Left colon (tissue), 2 donors: ENCODE data around the gene MISP. TPM values are rescaled to one million over a fixed set of nuclear protein-coding genes. Genes with fewer than 3 reads are reported as not detected.
A peak's percentile ranks its signal among the peaks of the same experiment; 100 is the strongest.

ENCODE experiments used
- ATAC-seq: fragments of 200-7000 bp; cut with Tn5 transposase; one replicate; pipeline ENCODE4 v1.9.1; 2020; ENCODE audit warnings: mild to moderate bottlenecking, moderate library complexity
- DNase-seq, 2 donors: peaks; one replicate each; pipeline ENCODE4 v3.0.0-alpha.2; 2020
- intact Hi-C, 2 donors: fragments of 100-400 bp; cut with DNase I in 1 of 2; cut with micrococcal nuclease in 1 of 2; formaldehyde crosslinking; loops; one replicate each; pipeline versions ENCODE4 v1.11.2 to v1.14.0; 2022; cut with DNase I, micrococcal nuclease
- microRNA-seq, 2 donors: library from miRNA; unstranded; fragments of <30 nt; microRNA quantifications; one replicate each; pipeline versions ENCODE4 v1.1.0 to v1.2.0, GENCODE V29; 2020
- total RNA-seq, 2 donors: library from RNA; stranded (reverse); fragmentation: NEBNext Ultra II Directional; extraction: Animal tissue kit (Norgen Biotek cat#: 25700); gene quantifications; one replicate each; pipeline ENCODE4 v1.2.1, GENCODE V29; 2021
- donor health status: DM: no; HTN: no; CAD: no.
- donor health status: DM: yes; HTN: yes; CAD: no.

MISP gene
- total RNA-seq, 2 donors from 2014 or later = 414 to 461 TPM

- ATAC-seq (peak; percentile 10), DNase-seq (no peak)
- intact Hi-C loops = no loop called here
Observed at GRCh38 chr19:813219-814151, 62.6 kb downstream of the MISP start.

Small RNA genes lying within 50 kb of the gene (microRNA-seq; reads per million reads assigned to microRNA genes)
- gene MIR3187 (5.3 to 13.6 reads per million in 2 donors), gene MIR4745 (0 to 8.2 reads per million in 2 donors)

Other genes with a start within 250 kb of the MISP start
- 10 to 100 TPM; 17.4 to 19.9 TPM for gene TPGS1, start 243.6 kb upstream of the MISP start, total RNA-seq
- gene CDC34, start 219.4 kb upstream of the MISP start, total RNA-seq = 10 to 100 TPM; 62.4 to 67.6 TPM
- gene GZMM, start 207.1 kb upstream of the MISP start, total RNA-seq = under 1 TPM in 1 of 2 donors, not detected in 1; 0.67 TPM
- 1,000 to 10,000 TPM in 1 of 2 donors, 100 to 1,000 TPM in 1; 751 to 1,370 TPM for gene BSG, start 178.5 kb upstream of the MISP start, total RNA-seq
- gene HCN2, start 161.2 kb upstream of the MISP start, total RNA-seq = under 1 TPM; 0.15 to 0.39 TPM
- 10 to 100 TPM; 52.7 to 64.6 TPM for gene POLRMT, start 117.6 kb upstream of the MISP start, total RNA-seq
- gene FGF22, start 111.2 kb upstream of the MISP start, total RNA-seq = not detected
- 10 to 100 TPM; 60.1 to 73.1 TPM for gene RNF126, start 87.9 kb upstream of the MISP start, total RNA-seq
- 1 to 10 TPM; 4.9 to 8.7 TPM for gene FSTL3, start 74.7 kb upstream of the MISP start, total RNA-seq
- not detected for gene PRSS57, start 55.7 kb upstream of the MISP start, total RNA-seq
- 10 to 100 TPM in 1 of 2 donors, 1 to 10 TPM in 1; 8.7 to 11.9 TPM for gene PALM, start 42.2 kb upstream of the MISP start, total RNA-seq
- 100 to 1,000 TPM; 253 to 306 TPM for gene PTBP1, start 46.3 kb downstream of the MISP start, total RNA-seq
- not detected for gene PLPPR3, start 70.8 kb downstream of the MISP start, total RNA-seq
- not detected for gene AZU1, start 76.7 kb downstream of the MISP start, total RNA-seq
- not detected for gene PRTN3, start 89.9 kb downstream of the MISP start, total RNA-seq
- gene ELANE, start 101.2 kb downstream of the MISP start, total RNA-seq = under 1 TPM in 1 of 2 donors, not detected in 1; 0.81 TPM
- gene CFD, start 108.6 kb downstream of the MISP start, total RNA-seq = 100 to 1,000 TPM in 1 of 2 donors, 10 to 100 TPM in 1; 57.0 to 136 TPM
- 10 to 100 TPM; 63.1 to 70.6 TPM for gene MED16, start 142.1 kb downstream of the MISP start, total RNA-seq
- gene RNU6-9, start 142.4 kb downstream of the MISP start, total RNA-seq = not detected
- 10 to 100 TPM; 54.6 to 66.4 TPM for gene R3HDM4, start 162.1 kb downstream of the MISP start, total RNA-seq
- gene KISS1R, start 166.2 kb downstream of the MISP start, total RNA-seq = not detected
- 10 to 100 TPM; 10.7 to 11.6 TPM for gene ARID3A, start 174.9 kb downstream of the MISP start, total RNA-seq
- 10 to 100 TPM; 21.5 to 28.1 TPM for gene WDR18, start 233.2 kb downstream of the MISP start, total RNA-seq
- gene GRIN3B, start 249.3 kb downstream of the MISP start, total RNA-seq = not detected